B cell (primary cell): ENCODE data around the gene AKT3.

Experiments used
- EZH2 ChIP-seq: IDR thresholded peaks from 2 replicates; pipeline ENCODE4 v1.6.1; 2012; ENCODE audit warnings: borderline replicate concordance, low read depth, mild to moderate bottlenecking, moderate library complexity, low read length; ENCODE audit not compliant: insufficient read depth, poor library complexity, severe bottlenecking
- TF ChIP-seq, protein P1 (sequence below): fragments of 200-600 bp; IDR thresholded peaks from one replicate; pipeline ENCODE4 v1.8.0; 2022; ENCODE audit warnings: antibody characterized with exemption, mild to moderate bottlenecking

DNA sequence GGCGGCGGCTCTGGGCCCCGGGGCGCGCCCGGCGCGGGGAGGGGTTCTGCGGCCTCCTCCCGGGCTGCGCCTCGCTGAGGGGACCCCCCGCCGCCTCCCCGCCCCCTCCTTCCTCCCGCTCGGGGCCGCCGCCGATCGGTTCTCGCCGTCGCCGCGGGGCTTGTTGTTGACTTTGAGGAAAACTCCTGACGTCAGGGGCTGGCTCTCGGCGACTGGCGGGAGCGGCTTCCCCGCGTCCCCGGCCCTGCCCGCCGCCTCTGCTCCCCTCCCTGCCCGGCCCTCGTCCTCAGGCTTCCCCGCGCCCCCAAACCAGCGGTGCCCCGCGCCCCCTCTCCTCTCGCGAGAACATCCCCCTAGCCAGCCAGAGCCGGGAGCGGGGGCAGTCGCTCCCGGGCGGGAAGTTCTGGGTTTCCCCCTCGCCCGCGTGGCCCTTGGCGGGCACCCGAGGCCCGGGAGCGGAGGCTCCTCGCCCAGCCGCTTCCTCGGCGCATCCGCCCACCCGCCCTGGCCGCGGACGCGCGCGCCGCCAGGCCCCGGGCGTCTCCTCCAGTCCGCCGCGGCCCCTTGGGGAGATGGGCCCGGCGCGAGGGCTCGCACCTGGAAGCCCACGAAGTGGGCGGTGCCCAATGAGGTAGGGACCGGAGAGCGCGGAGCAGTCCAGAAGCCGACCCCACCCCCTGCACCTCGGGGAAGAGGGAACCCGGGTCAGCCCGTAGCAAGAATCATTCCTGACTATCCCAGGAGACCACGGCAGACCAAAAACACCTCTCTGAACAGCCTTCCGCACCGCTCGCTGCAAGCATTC lies 611 bp upstream of the AKT3 start:
- TF ChIP-seq, protein P1, sequence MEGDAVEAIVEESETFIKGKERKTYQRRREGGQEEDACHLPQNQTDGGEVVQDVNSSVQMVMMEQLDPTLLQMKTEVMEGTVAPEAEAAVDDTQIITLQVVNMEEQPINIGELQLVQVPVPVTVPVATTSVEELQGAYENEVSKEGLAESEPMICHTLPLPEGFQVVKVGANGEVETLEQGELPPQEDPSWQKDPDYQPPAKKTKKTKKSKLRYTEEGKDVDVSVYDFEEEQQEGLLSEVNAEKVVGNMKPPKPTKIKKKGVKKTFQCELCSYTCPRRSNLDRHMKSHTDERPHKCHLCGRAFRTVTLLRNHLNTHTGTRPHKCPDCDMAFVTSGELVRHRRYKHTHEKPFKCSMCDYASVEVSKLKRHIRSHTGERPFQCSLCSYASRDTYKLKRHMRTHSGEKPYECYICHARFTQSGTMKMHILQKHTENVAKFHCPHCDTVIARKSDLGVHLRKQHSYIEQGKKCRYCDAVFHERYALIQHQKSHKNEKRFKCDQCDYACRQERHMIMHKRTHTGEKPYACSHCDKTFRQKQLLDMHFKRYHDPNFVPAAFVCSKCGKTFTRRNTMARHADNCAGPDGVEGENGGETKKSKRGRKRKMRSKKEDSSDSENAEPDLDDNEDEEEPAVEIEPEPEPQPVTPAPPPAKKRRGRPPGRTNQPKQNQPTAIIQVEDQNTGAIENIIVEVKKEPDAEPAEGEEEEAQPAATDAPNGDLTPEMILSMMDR: no peak
- TF ChIP-seq EZH2: no peak
